Right lobe of liver (tissue), 6 donors: ENCODE results near the gene RELT. TPM values are rescaled to one million over a fixed set of nuclear protein-coding genes. Genes with fewer than 3 reads are reported as not detected.
A peak's percentile ranks its signal among the peaks of the same experiment; 100 is the strongest.

Experiments used
- ATAC-seq, 4 donors: fragments of 200-7000 bp; cut with Tn5 transposase; one replicate each; pipeline ENCODE4 v1.9.1; 2020; ENCODE audit warnings: mild to moderate bottlenecking in 4 of 4, moderate library complexity in 4 of 4
- DNase-seq, 3 donors: peaks; one replicate each; pipeline ENCODE4 v3.0.0-alpha.2; 2020
- H3K27ac ChIP-seq, 3 donors: fragments of 200-600 bp; one replicate each; pipeline ENCODE4 v1.8.0; 2022
- H3K27me3 ChIP-seq, 2 donors: fragments of 200-600 bp; one replicate each; pipeline ENCODE4 v1.8.0; 2022
- H3K36me3 ChIP-seq, 4 donors: fragments of 200-600 bp; sonication (generic) in 1 of 4; one replicate each; pipeline versions ENCODE4 v1.5.1 to v1.8.0; 2017 to 2022; ENCODE audit warnings: control low read depth in 1 of 4
- H3K4me1 ChIP-seq, 4 donors: fragments of 200-600 bp; sonication (generic) in 1 of 4; one replicate each; pipeline versions ENCODE4 v1.5.1 to v1.8.0; 2017 to 2022; ENCODE audit warnings: control low read depth in 1 of 4
- H3K4me3 ChIP-seq, 3 donors: fragments of 200-600 bp; one replicate each; pipeline ENCODE4 v1.8.0; 2022
- H3K9me3 ChIP-seq, 4 donors: fragments of 200-600 bp; sonication (generic) in 1 of 4; one replicate each; pipeline versions ENCODE4 v1.5.1 to v1.8.0; 2017 to 2022; ENCODE audit warnings: control low read depth in 1 of 4
- POLR2A ChIP-seq: fragments of 450-650 bp; IDR thresholded peaks from one replicate; pipeline ENCODE4 v1.6.1; 2017; ENCODE audit warnings: antibody characterized with exemption, mild to moderate bottlenecking
- WGBS: methylation state at CpG from one replicate; pipeline ENCODE4 v1.1.6; 2018; ENCODE audit warnings: low coverage, low lambda C conversion rate; ENCODE audit not compliant: insufficient coverage; ENCODE audit errors: missing lambda C conversion rate; 5-methylcytosine and 5-hydroxymethylcytosine counted together
- intact Hi-C, 2 donors: fragments of 100-400 bp; cut with DNase I; formaldehyde crosslinking; loops; one replicate each; pipeline versions ENCODE4 v1.11.2 to v1.14.1; 2022
- total RNA-seq, 6 experiments: library from RNA; depleted of rRNA in 2 of 6; stranded (reverse); fragments of >200 nt in 2 of 6; fragmentation: NEBNext Ultra II Directional in 3 of 6; extraction: Animal tissue kit (Norgen Biotek cat#: 25700) in 3 of 6; gene quantifications; one replicate each; pipeline versions ENCODE4 v1.1.0 to v1.2.4, GENCODE V29; 2016 to 2023
- TF ChIP-seq, protein P1 (sequence below), 4 donors: fragments of 200-600 bp in 3 of 4; fragments of 450-650 bp in 1 of 4; IDR thresholded peaks; one replicate each; pipeline versions ENCODE4 v1.5.1 to v1.8.0; 2016 to 2022; ENCODE audit warnings: antibody characterized with exemption in 4 of 4, mild to moderate bottlenecking in 2 of 4
- donor health status: DM: no; HTN: yes; CAD: no.
- donor health status: DM: no; HTN: no; CAD: no.
- donor health status: DM: no; HTN: no; CAD: no.
- donor health status: DM: no; HTN: yes; CAD: no.
- donor health status: DM: no; HTN: yes; CAD: no.

Gene RELT
- total RNA-seq, 6 experiments from 2014 or later = 0.81 to 5.4 (median 1.6) TPM

DNA sequence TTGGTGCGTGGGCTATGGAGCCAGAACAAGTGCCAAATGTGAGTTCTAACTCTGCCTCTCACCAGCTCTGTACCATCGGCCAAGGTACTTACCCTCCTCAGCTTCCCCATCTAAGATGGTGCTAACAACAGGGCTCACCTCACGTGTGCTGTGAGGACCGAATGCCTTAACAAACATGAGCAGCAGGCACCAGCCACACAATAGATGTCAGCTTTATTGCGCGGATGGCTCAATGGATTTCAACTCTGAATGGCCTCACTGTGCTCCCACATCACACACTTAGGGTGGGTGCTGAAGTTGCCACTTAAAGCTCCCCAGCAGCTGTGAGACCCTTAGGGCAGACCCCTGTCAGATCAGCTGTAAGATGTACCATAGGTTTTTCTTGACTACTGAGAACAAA, 24.1 kb downstream of the RELT start:
- Histone ChIP-seq H3K4me3 (no peak overlapping the region), H3K27me3 (no peaks in the 10 kb centered on the region), H3K4me1 (peaks cover 0 to 3% (median 0%) of the 10 kb centered on the region in 4 donors), H3K27ac (no peak overlapping the region), H3K36me3 (no peaks in the 10 kb centered on the region), H3K9me3 (no peaks in the 10 kb centered on the region)
- intact Hi-C loops = loop anchor here in 1 of 2 donors (10.0 kb wide), 1 partner anchor 255 kb away; no protein-coding TSS in a partner anchor
- ATAC-seq (no peak), DNase-seq (peak in 1 of 3 donors; percentile 7)
- 92% methylated on average over 6 of the region's 6 CpGs for WGBS
- TF ChIP-seq POLR2A = no peak
- TF ChIP-seq, protein P1, sequence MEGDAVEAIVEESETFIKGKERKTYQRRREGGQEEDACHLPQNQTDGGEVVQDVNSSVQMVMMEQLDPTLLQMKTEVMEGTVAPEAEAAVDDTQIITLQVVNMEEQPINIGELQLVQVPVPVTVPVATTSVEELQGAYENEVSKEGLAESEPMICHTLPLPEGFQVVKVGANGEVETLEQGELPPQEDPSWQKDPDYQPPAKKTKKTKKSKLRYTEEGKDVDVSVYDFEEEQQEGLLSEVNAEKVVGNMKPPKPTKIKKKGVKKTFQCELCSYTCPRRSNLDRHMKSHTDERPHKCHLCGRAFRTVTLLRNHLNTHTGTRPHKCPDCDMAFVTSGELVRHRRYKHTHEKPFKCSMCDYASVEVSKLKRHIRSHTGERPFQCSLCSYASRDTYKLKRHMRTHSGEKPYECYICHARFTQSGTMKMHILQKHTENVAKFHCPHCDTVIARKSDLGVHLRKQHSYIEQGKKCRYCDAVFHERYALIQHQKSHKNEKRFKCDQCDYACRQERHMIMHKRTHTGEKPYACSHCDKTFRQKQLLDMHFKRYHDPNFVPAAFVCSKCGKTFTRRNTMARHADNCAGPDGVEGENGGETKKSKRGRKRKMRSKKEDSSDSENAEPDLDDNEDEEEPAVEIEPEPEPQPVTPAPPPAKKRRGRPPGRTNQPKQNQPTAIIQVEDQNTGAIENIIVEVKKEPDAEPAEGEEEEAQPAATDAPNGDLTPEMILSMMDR (IDR thresholded peaks at IDR 0.05) = no peak

DNA sequence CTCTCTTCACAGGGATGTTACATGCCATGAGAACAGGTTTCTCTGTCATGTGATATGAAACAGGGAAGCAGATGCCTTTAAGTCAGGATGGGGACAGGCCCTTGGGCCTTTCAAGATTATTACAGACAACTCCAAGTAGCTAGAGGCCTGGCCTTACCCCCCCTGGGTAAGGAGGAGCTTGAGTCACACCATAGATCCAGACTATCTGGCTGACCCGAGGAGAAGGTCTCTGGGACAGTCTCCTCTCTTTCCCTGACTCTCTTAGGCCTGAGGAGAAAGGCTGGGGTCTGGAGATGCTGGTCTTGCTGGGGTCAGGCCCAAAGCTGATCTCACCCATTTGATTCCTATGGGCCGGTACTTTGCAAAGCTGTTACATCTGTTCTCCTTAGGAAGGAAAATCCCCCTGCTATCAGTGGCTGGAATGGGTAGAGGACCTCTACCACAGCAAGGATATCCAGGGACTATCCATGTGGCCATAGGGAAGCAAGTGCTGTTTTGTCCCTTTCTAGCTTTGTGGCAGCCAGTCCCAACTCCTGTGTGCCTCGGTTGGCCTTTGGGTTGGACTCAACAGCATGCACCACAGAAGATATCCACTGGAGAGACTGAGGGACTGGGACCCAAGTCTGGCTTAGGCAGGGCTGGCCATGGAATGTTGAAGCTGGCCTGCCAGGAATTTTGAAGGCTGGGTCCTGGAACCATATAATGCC, 25.2 kb downstream of the RELT start:
- no peaks in the 10 kb centered on the region for H3K27me3 ChIP-seq
- no peak for TF ChIP-seq POLR2A
- TF ChIP-seq, protein P1 (IDR thresholded peaks at IDR 0.05) = no peak
- H3K4me3 ChIP-seq = no peak overlapping the region
- ATAC-seq (no peak), DNase-seq (peak in 1 of 3 donors; percentile 14)
- no peaks in the 10 kb centered on the region for H3K9me3 ChIP-seq
- intact Hi-C loops = loop anchor here in 1 of 2 donors (10.0 kb wide), 1 partner anchor 253 kb away; no protein-coding TSS in a partner anchor
- no peak overlapping the region for H3K27ac ChIP-seq
- WGBS = 94% methylated on average over 3 of the region's 3 CpGs
- no peaks in the 10 kb centered on the region for H3K36me3 ChIP-seq
- H3K4me1 ChIP-seq = peaks cover 0 to 3% (median 0%) of the 10 kb centered on the region in 4 donors

DNA sequence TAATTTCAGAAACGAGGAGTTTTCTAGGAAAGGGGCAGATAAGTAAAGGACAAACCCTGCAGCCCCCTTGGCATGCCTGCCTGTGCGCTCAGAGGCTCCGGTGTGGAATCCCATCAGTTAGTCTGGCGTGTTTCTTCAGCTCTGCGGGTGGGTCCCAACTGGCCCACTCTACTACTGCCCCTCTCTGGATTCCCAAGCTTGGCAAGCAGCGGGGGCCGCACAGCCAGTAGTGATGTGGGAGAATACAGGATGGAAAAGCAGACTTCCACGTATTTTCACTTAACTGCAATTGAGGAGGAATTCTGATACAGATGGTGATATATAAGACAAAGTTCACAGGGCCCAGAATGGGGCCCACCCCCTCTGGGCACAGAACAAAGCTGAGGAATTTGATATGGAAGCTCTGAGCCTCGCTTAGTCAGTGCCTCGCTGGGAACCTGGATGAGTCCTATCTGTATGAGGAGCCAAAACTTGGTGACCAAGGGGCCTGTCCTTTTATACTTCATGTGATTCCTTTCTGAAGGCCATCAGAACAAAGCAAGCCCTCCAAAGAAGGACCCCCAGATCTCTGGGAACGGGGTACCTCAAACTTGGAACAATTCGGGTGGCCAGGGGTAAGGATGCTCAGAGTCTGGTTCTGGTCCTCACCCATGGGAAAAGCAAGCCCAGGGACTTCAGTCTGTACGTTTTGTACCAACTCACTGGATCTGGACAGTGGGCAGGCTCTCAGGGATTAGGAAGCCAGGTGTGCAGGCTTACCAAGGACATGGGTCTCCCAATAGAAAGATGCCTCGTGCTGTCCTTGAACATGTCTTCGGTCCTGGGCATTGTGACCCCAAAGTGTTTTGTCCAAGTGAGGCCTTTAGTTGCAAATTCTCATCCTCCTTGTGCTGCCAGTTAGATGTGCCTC, 26.0 kb downstream of the RELT start:
- DNase-seq = peak in 1 of 3 donors; percentile 23
- Histone ChIP-seq H3K4me3 (no peak overlapping the region), H3K4me1 (peaks cover 0 to 3% (median 0%) of the 10 kb centered on the region in 4 donors), H3K36me3 (no peaks in the 10 kb centered on the region), H3K27ac (no peak overlapping the region), H3K9me3 (no peaks in the 10 kb centered on the region), H3K27me3 (no peaks in the 10 kb centered on the region)
- WGBS = 86% methylated on average over 1 of the region's 15 CpGs
- no peak for ATAC-seq
- TF ChIP-seq POLR2A = no peak
- TF ChIP-seq, protein P1 (IDR thresholded peaks at IDR 0.05) = no peak
- intact Hi-C loops = loop anchor here in 1 of 2 donors (10.0 kb wide), 1 partner anchor 253 kb away; no protein-coding TSS in a partner anchor

DNA sequence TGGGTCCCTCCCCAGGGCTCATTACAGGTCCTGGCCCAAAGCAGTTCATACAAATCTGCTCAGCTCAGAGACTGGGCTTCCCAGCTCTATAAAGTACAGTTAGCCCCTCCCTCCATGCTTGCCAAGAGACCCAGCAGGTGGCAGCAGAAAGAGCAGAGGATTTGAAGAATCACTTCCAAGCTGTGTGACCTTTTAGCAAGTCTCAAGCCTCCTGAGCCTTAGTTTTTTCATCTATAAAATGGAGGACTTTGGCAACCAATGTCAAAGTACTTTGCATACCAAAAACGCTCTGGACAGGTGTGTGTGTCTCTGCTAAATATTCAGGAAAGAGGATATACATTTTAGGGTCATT, 26.6 kb downstream of the RELT start:
- ATAC-seq (no peak), DNase-seq (peak in 1 of 3 donors; percentile 12)
- intact Hi-C loops = loop anchor here in 1 of 2 donors (10.0 kb wide), 1 partner anchor 252 kb away; no protein-coding TSS in a partner anchor
- Histone ChIP-seq H3K9me3 (no peaks in the 10 kb centered on the region), H3K27me3 (no peaks in the 10 kb centered on the region), H3K4me1 (peaks cover 0 to 3% (median 0%) of the 10 kb centered on the region in 4 donors), H3K27ac (no peak overlapping the region), H3K4me3 (no peak overlapping the region), H3K36me3 (peaks cover 0 to 5% (median 0%) of the 10 kb centered on the region in 4 donors)
- WGBS = 89% methylated on average over 1 of the region's 1 CpG
- TF ChIP-seq, protein P1 (IDR thresholded peaks at IDR 0.05) = no peak
- TF ChIP-seq POLR2A = no peak
